Thyroid gland (tissue), 4 donors: ENCODE measurements around the gene HOATZ. TPM values are rescaled to one million over a fixed set of nuclear protein-coding genes. Genes with fewer than 3 reads are reported as not detected.

Experiments
- DNase-seq, 2 donors: peaks; one replicate each; pipeline ENCODE4 v3.0.0-alpha.2; 2019
- H3K27ac ChIP-seq, 3 donors: fragments of 200-600 bp; sonication (generic); 1 replicate in 2 of 3; 2 replicates in 1 of 3; pipeline ENCODE4 v1.5.1; 2016 to 2019; ENCODE audit warnings: mild to moderate bottlenecking in 1 of 3, moderate library complexity in 1 of 3
- H3K27me3 ChIP-seq: fragments of 200-600 bp; sonication (generic); one replicate; pipeline ENCODE4 v1.5.1; 2019
- H3K36me3 ChIP-seq, 2 donors: fragments of 200-600 bp; sonication (generic); one replicate each; pipeline ENCODE4 v1.5.1; 2016 to 2019
- H3K4me1 ChIP-seq, 2 donors: fragments of 200-600 bp; sonication (generic); one replicate each; pipeline ENCODE4 v1.5.1; 2017 to 2019
- H3K4me3 ChIP-seq, 3 donors: fragments of 200-600 bp; sonication (generic); replicated peaks in 1 of 3; 1 replicate in 2 of 3; 2 replicates in 1 of 3; pipeline ENCODE4 v1.5.1; 2016; ENCODE audit warnings: mild to moderate bottlenecking in 1 of 3
- H3K9me3 ChIP-seq: fragments of 200-600 bp; sonication (generic); one replicate; pipeline ENCODE4 v1.5.1; 2017
- POLR2A ChIP-seq, 2 donors: fragments of 450-650 bp; IDR thresholded peaks; one replicate each; pipeline ENCODE4 v1.6.1; 2017; ENCODE audit warnings: antibody characterized with exemption in 2 of 2, mild to moderate bottlenecking in 2 of 2, moderate library complexity in 1 of 2
- WGBS, 2 donors: methylation state at CpG; one replicate each; pipeline ENCODE4 v1.1.5; 2017; 5-methylcytosine and 5-hydroxymethylcytosine counted together
- intact Hi-C: fragments of 100-400 bp; cut with DNase I; formaldehyde crosslinking; loops from one replicate; pipeline ENCODE4 v1.15.1; 2023
- total RNA-seq, 4 donors: library from RNA; depleted of rRNA; stranded (reverse); fragments of >200 nt; gene quantifications; one replicate each; pipeline ENCODE4 v1.2.3, GENCODE V29; 2016
- TF ChIP-seq, protein P1 (sequence below), 6 experiments: fragments of 200-600 bp in 3 of 6; fragments of 450-650 bp in 3 of 6; sonication (generic) in 3 of 6; IDR thresholded peaks; one replicate each; pipeline ENCODE4 v1.5.1; 2016 to 2019; ENCODE audit warnings: antibody characterized with exemption in 6 of 6, mild to moderate bottlenecking in 2 of 6, inconsistent platforms in 1 of 6, moderate library complexity in 1 of 6

The HOATZ gene
- total RNA-seq, 4 donors from 2014 or later = not detected

GRCh38 chr11:111525456-111525855, 10.9 kb downstream of the HOATZ start:
- no peaks in the 10 kb centered on the region for H3K27me3 ChIP-seq
- DNase-seq = no peak
- intact Hi-C loops = no loop called here
- no peak overlapping the region for H3K27ac ChIP-seq
- H3K4me1 ChIP-seq = no peaks in the 10 kb centered on the region
- no peak for TF ChIP-seq POLR2A (IDR thresholded peaks at IDR 0.05)
- TF ChIP-seq, protein P1, sequence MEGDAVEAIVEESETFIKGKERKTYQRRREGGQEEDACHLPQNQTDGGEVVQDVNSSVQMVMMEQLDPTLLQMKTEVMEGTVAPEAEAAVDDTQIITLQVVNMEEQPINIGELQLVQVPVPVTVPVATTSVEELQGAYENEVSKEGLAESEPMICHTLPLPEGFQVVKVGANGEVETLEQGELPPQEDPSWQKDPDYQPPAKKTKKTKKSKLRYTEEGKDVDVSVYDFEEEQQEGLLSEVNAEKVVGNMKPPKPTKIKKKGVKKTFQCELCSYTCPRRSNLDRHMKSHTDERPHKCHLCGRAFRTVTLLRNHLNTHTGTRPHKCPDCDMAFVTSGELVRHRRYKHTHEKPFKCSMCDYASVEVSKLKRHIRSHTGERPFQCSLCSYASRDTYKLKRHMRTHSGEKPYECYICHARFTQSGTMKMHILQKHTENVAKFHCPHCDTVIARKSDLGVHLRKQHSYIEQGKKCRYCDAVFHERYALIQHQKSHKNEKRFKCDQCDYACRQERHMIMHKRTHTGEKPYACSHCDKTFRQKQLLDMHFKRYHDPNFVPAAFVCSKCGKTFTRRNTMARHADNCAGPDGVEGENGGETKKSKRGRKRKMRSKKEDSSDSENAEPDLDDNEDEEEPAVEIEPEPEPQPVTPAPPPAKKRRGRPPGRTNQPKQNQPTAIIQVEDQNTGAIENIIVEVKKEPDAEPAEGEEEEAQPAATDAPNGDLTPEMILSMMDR (IDR thresholded peaks at IDR 0.05) = no peak
- no peak overlapping the region for H3K4me3 ChIP-seq
- H3K36me3 ChIP-seq = no peaks in the 10 kb centered on the region
- WGBS, 2 donors = 98 to 100% methylated on average over 1 of the region's 1 CpG
- no peaks in the 10 kb centered on the region for H3K9me3 ChIP-seq

GRCh38 chr11:111526501-111526900, 11.9 kb downstream of the HOATZ start:
- no peak for DNase-seq
- 83 to 90% methylated on average over 1 of the region's 1 CpG for WGBS, 2 donors
- H3K27me3 ChIP-seq = no peaks in the 10 kb centered on the region
- no peaks in the 10 kb centered on the region for H3K36me3 ChIP-seq
- TF ChIP-seq, protein P1 (IDR thresholded peaks at IDR 0.05) = no peak
- TF ChIP-seq POLR2A (IDR thresholded peaks at IDR 0.05) = no peak
- no peak overlapping the region for H3K4me3 ChIP-seq
- H3K27ac ChIP-seq = no peak overlapping the region
- intact Hi-C loops = no loop called here
- no peaks in the 10 kb centered on the region for H3K4me1 ChIP-seq
- H3K9me3 ChIP-seq = no peaks in the 10 kb centered on the region

DNA sequence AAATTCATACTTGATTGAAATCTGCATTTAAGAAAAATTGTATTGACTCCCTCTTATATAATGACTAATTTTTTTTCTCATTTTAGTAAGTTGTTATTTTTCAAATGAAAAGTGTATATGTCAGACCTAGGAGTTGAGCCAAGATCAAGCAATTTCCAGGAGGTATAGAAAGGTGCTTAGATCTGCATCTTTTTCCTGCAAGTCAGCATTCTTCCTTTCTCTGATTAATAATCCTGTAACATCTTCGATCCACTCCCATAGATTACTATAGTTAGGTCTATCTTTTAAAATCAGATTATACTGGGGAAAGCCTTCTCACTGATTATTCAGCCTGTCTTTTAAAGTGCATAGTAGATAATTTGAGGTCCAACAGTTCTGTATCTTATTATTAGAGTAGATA, 12.7 kb downstream of the HOATZ start:
- Histone ChIP-seq H3K4me3 (no peak overlapping the region), H3K27me3 (no peaks in the 10 kb centered on the region), H3K36me3 (no peaks in the 10 kb centered on the region), H3K9me3 (no peaks in the 10 kb centered on the region), H3K4me1 (no peaks in the 10 kb centered on the region), H3K27ac (no peak overlapping the region)
- intact Hi-C loops = no loop called here
- no peak for DNase-seq
- WGBS, 2 donors = 84 to 89% methylated on average over 1 of the region's 1 CpG
- no peak for TF ChIP-seq POLR2A (IDR thresholded peaks at IDR 0.05)

GRCh38 chr11:111528557-111528956, 14.0 kb downstream of the HOATZ start:
- intact Hi-C loops = no loop called here
- WGBS, 2 donors = 63 to 70% methylated on average over 1 of the region's 1 CpG
- H3K27ac ChIP-seq = no peak overlapping the region

GRCh38 chr11:111530091-111530490, 15.5 kb downstream of the HOATZ start:
- TF ChIP-seq, protein P1 (IDR thresholded peaks at IDR 0.05) = no peak
- TF ChIP-seq POLR2A (IDR thresholded peaks at IDR 0.05) = no peak
- intact Hi-C loops = no loop called here
- no peaks in the 10 kb centered on the region for H3K4me1 ChIP-seq
- no peaks in the 10 kb centered on the region for H3K27me3 ChIP-seq
- H3K4me3 ChIP-seq = no peak overlapping the region
- no peak for DNase-seq
- no peaks in the 10 kb centered on the region for H3K9me3 ChIP-seq
- WGBS, 2 donors = 86 to 87% methylated on average over 3 of the region's 3 CpGs
- no peaks in the 10 kb centered on the region for H3K36me3 ChIP-seq
- no peak overlapping the region for H3K27ac ChIP-seq

More at GRCh38 chr11:111528557-111528956, 14.0 kb downstream of the HOATZ start:
- TF ChIP-seq POLR2A (IDR thresholded peaks at IDR 0.05) = no peak
- TF ChIP-seq, protein P1 (IDR thresholded peaks at IDR 0.05) = no peak
- DNase-seq = no peak
- H3K27me3 ChIP-seq = no peaks in the 10 kb centered on the region
- no peak overlapping the region for H3K4me3 ChIP-seq
- H3K36me3 ChIP-seq = no peaks in the 10 kb centered on the region
- no peaks in the 10 kb centered on the region for H3K9me3 ChIP-seq
- H3K4me1 ChIP-seq = no peaks in the 10 kb centered on the region

GRCh38 chr11:111531136-111531535, 16.6 kb downstream of the HOATZ start:
- intact Hi-C loops = no loop called here
- no peaks in the 10 kb centered on the region for H3K27me3 ChIP-seq
- TF ChIP-seq, protein P1 (IDR thresholded peaks at IDR 0.05) = no peak
- TF ChIP-seq POLR2A (IDR thresholded peaks at IDR 0.05) = no peak
- no peak overlapping the region for H3K4me3 ChIP-seq
- no peaks in the 10 kb centered on the region for H3K4me1 ChIP-seq
- H3K27ac ChIP-seq = no peak overlapping the region
- H3K9me3 ChIP-seq = no peaks in the 10 kb centered on the region
- DNase-seq = no peak
- H3K36me3 ChIP-seq = no peaks in the 10 kb centered on the region
